Right lobe of liver (tissue), 4 donors: ENCODE results near the gene VSIG2.

ENCODE experiments used
- POLR2A ChIP-seq: fragments of 450-650 bp; IDR thresholded peaks from one replicate; pipeline ENCODE4 v1.6.1; 2017; ENCODE audit warnings: antibody characterized with exemption, mild to moderate bottlenecking
- TF ChIP-seq, protein P1 (sequence below), 4 donors: fragments of 200-600 bp in 3 of 4; fragments of 450-650 bp in 1 of 4; IDR thresholded peaks; one replicate each; pipeline versions ENCODE4 v1.5.1 to v1.8.0; 2016 to 2022; ENCODE audit warnings: antibody characterized with exemption in 4 of 4, mild to moderate bottlenecking in 2 of 4
- donor health status: DM: no; HTN: no; CAD: no.
- donor health status: DM: no; HTN: no; CAD: no.
- donor health status: DM: no; HTN: yes; CAD: no.

DNA sequence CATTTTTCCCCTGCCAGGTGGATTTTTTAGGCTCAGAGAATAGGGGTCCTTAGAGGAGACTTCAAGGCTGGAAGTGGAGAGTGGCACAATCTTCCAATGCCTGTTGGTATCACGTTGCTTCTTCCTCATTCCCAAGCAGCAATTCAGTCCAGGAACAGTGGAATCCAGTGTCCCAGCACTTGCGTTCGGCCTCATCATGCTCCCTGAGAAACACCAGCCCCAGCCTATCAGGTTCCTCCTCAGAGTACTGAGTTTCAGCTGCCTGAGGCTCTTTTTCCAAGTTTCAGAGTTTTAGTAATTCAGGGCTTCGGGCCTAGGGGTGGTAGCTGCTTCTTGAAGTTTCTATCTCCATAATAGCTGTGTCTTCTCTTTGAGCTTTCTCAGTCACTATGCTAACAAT is 44.2 kb downstream of the VSIG2 start:
- no peak for TF ChIP-seq POLR2A
- TF ChIP-seq, protein P1, sequence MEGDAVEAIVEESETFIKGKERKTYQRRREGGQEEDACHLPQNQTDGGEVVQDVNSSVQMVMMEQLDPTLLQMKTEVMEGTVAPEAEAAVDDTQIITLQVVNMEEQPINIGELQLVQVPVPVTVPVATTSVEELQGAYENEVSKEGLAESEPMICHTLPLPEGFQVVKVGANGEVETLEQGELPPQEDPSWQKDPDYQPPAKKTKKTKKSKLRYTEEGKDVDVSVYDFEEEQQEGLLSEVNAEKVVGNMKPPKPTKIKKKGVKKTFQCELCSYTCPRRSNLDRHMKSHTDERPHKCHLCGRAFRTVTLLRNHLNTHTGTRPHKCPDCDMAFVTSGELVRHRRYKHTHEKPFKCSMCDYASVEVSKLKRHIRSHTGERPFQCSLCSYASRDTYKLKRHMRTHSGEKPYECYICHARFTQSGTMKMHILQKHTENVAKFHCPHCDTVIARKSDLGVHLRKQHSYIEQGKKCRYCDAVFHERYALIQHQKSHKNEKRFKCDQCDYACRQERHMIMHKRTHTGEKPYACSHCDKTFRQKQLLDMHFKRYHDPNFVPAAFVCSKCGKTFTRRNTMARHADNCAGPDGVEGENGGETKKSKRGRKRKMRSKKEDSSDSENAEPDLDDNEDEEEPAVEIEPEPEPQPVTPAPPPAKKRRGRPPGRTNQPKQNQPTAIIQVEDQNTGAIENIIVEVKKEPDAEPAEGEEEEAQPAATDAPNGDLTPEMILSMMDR (IDR thresholded peaks at IDR 0.05): no peak
